NCI-H510A (cell line): Measurements from ENCODE around the gene SET.
A peak's percentile ranks its signal among the peaks of the same experiment; 100 is the strongest.

Experiments
- DNase-seq: peaks from one replicate; lab custom pipeline; 2025; lab: John Stamatoyannopoulos, UW

The SET gene

DNA sequence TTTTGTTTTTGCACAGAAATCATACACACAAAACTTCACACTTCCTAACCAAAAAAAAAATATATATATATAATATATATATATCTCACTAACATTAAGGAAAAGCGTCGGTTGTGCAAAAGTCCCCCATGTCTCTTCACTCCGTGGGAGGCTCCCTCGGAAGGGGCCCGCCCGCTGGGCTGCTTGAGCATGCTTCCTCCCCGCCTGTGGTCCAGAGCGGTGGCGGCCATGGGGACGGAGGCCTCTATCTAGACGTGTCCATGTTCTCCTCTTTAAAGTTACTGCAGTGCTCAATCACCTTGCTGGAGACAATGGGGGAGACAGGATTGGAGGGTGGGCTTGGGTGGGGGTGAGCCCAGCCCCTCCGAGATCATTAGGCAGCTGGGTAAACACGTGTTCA is 42.1 kb downstream of the SET start:
- DNase-seq, result no peak

DNA sequence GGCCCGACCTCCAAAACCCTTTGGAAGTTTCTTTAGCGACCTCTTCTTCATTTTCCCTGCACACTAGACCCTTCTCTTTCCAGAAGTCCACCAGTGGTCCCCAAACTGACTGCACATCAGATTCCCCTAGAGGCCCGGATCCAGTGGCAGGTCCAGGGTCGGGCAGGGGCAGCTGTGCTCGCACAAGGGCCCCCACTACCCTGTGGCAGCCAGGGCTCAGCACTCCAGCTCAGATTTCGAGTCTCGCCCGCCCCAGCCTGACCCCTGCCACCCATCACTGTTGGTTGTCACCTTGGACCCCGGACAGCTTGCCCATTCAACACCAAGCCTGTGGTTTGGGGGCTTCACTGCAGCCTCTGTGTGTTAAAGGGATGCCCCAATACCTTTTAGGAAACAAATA is 42.7 kb downstream of the SET start:
- no peak for DNase-seq

DNA sequence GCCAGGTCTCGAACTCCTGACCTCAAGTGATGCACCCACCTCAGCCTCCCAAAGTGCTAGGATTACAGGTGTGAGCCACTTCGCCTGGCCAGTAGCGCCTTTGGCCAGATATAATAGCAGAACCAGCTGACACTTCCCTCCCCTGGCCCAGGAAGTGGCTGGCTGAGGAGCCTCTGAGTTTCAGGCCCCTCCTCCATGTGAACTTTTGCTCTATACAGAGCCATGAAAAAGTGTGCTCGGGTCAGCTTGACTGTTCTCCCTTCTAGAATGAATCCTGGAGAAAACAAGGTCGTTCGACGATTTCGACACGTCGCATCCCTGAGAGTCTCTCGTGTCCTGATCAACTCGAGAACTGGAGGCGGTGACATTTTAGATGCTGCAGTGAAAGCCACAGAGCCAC is 43.6 kb downstream of the SET start:
- DNase-seq, result no peak

DNA sequence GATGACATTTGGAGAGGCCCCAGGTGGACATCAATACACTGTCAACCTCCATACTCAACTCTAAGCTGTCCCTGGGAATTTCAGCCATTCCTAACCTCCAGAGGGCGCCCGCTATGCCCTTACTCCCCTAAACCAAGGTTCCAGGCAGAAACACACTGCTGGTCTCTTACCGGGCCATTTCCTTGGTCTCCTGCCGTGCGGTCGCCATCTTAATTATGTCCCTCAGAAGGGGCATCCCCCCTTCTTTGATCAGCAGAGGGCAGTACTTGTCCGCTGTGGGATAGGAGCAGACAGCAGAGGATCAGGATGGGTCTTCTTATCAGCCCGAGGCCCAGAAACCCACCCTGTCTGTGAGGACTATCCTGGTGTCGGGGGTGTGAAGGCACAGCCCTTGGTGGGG is 44.2 kb downstream of the SET start:
- DNase-seq, result peak; percentile 84

DNA sequence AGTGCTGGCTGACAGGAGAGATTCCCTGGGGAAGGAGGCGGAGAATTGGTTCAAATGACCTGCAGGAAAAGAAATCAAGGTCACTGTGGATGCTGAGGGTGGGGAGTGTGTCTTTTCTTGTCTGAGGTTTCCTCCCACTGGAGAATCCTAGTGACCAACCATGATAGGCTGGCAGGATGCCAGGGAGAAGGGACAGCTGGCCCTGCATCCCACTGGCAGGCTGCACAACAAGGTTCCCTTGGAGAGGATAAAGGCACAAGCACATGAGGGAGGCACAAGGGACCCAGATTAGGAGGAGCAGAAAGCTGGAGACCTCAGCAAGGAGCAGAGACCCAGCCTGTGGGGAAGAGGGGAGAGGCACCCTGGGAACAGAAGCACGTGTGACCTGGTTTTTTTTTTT is 46.4 kb downstream of the SET start:
- no peak for DNase-seq

DNA sequence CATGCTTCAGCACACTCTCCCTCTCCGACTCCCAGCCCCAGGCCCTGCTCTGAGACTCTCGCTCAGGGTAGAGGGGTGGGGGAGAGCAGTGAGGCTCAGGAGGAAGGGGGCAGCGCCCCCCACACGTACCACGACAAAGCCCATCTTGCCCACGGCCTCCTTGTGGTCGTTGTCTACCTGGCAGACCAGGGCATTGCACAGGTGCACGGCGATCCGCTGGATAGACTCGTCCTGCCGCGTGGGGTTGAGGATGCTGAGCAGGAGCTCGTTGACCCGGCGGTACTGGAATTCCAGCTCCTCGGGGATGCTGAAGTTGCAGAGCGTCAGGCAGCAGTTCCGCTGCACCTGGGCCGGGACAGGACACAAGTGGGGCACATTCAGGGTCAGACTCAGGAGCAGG is 53.4 kb downstream of the SET start:
- no peak for DNase-seq

DNA sequence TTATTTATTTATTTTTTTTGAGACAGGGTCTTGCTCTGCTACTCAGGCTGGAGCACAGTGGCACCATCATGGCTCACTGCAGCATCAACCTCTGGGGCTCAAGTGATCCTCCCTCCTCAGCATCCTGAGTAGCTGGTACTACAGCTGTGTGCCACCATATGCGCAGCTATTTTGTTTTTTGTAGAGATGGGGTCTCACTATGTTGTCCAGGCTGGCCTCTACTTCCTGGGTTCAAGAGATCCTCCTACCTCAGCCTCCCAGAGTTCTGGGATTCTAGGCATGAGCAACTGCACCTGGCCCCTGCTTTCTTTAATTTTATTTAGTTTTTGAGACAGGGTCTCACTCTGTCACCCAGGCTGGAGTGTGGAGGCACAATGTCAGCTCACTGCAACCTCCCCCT is 54.4 kb downstream of the SET start:
- no peak for DNase-seq
